SK-N-SH treated with all-trans-retinoic acid at 6 μM for 48 hours (cell line): ENCODE results near the gene GPC6.

Experiments used
- ATAC-seq: fragments of 200-7000 bp; cut with Tn5 transposase; 3 replicates; pipeline ENCODE4 v1.9.1; 2020; ENCODE audit warnings: mild to moderate bottlenecking, moderate library complexity
- ARNTL ChIP-seq: fragments of 450-650 bp; formaldehyde crosslinking; IDR thresholded peaks from 2 replicates; pipeline ENCODE4 v1.5.0; 2020; ENCODE audit warnings: low read depth, mild to moderate bottlenecking, moderate library complexity, borderline replicate concordance
- BACH2 ChIP-seq: fragments of 250-450 bp; sonication (Bioruptor Pico); IDR thresholded peaks from 2 replicates; pipeline ENCODE4 v1.9.0; 2021; ENCODE audit warnings: mild to moderate bottlenecking, borderline replicate concordance
- CREB5 ChIP-seq: fragments of 250-450 bp; sonication (Bioruptor Pico); IDR thresholded peaks from 2 replicates; pipeline ENCODE4 v1.5.1; 2020; ENCODE audit warnings: low read depth, mild to moderate bottlenecking, moderate library complexity
- CSDC2 ChIP-seq: fragments of 250-450 bp; sonication (Bioruptor Pico); IDR thresholded peaks from 2 replicates; pipeline ENCODE4 v1.5.0; 2020; ENCODE audit warnings: mild to moderate bottlenecking, moderate library complexity
- CSRNP3 ChIP-seq: fragments of 250-450 bp; sonication (Bioruptor Pico); IDR thresholded peaks from 2 replicates; pipeline ENCODE4 v1.5.1; 2021; ENCODE audit warnings: mild to moderate bottlenecking, moderate library complexity
- ESRRG ChIP-seq: fragments of 250-450 bp; sonication (Bioruptor Pico); IDR thresholded peaks from 2 replicates; pipeline ENCODE4 v1.6.1; 2021; ENCODE audit warnings: mild to moderate bottlenecking
- GLIS3 ChIP-seq: fragments of 250-450 bp; sonication (Bioruptor Pico); IDR thresholded peaks from 2 replicates; pipeline ENCODE4 v1.5.0; 2020; ENCODE audit warnings: mild to moderate bottlenecking, moderate library complexity
- ISL1 ChIP-seq: fragments of 250-450 bp; sonication (Bioruptor Pico); IDR thresholded peaks from 2 replicates; pipeline ENCODE4 v2.1.2; 2022; ENCODE audit warnings: mild to moderate bottlenecking, moderate library complexity
- OSR1 ChIP-seq: fragments of 250-450 bp; sonication (Bioruptor Pico); IDR thresholded peaks from 2 replicates; pipeline ENCODE4 v1.8.0; 2022; ENCODE audit warnings: moderate library complexity, mild to moderate bottlenecking, inconsistent platforms
- PATZ1 ChIP-seq: fragments of 250-450 bp; sonication (Bioruptor Pico); IDR thresholded peaks from 2 replicates; pipeline ENCODE4 v1.8.0; 2020; ENCODE audit warnings: mild to moderate bottlenecking, moderate library complexity, borderline replicate concordance
- POU6F1 ChIP-seq: fragments of 250-450 bp; sonication (Bioruptor Pico); IDR thresholded peaks from 2 replicates; pipeline ENCODE4 v1.8.0; 2021; ENCODE audit warnings: low read depth, mild to moderate bottlenecking, moderate library complexity, borderline replicate concordance
- PPARA ChIP-seq: fragments of 250-450 bp; sonication (Bioruptor Pico); IDR thresholded peaks from 2 replicates; pipeline ENCODE4 v1.5.0; 2020; ENCODE audit warnings: mild to moderate bottlenecking, borderline replicate concordance
- RARB ChIP-seq: fragments of 250-450 bp; sonication (Bioruptor Pico); IDR thresholded peaks from 2 replicates; pipeline ENCODE4 v1.8.0; 2021; ENCODE audit warnings: mild to moderate bottlenecking, moderate library complexity
- SNAI2 ChIP-seq: fragments of 250-450 bp; sonication (Bioruptor Pico); IDR thresholded peaks from 2 replicates; pipeline ENCODE4 v1.5.0; 2020; ENCODE audit warnings: mild to moderate bottlenecking, moderate library complexity
- TCF4 ChIP-seq: fragments of 250-450 bp; sonication (Bioruptor Pico); IDR thresholded peaks from 2 replicates; pipeline ENCODE4 v1.8.0; 2021; ENCODE audit warnings: mild to moderate bottlenecking, moderate library complexity, borderline replicate concordance
- TOX ChIP-seq: fragments of 250-450 bp; sonication (Bioruptor Pico); IDR thresholded peaks from 2 replicates; pipeline ENCODE4 v1.8.0; 2021; ENCODE audit warnings: mild to moderate bottlenecking, moderate library complexity, borderline replicate concordance
- ZC3H10 ChIP-seq: fragments of 250-450 bp; sonication (Bioruptor Pico); IDR thresholded peaks from 2 replicates; pipeline ENCODE4 v1.5.1; 2021; ENCODE audit warnings: mild to moderate bottlenecking, moderate library complexity
- ZFP3 ChIP-seq: fragments of 250-450 bp; sonication (Bioruptor Pico); IDR thresholded peaks from 2 replicates; pipeline ENCODE4 v1.5.0; 2020; ENCODE audit warnings: mild to moderate bottlenecking, moderate library complexity
- ZFP30 ChIP-seq: fragments of 450-650 bp; formaldehyde crosslinking; IDR thresholded peaks from 2 replicates; pipeline ENCODE4 v1.5.0; 2022; ENCODE audit warnings: mild to moderate bottlenecking, moderate library complexity
- ZNF565 ChIP-seq: fragments of 450-650 bp; formaldehyde crosslinking; conservative IDR thresholded peaks from 2 replicates; pipeline ENCODE4 v1.5.0; 2020; ENCODE audit warnings: low read depth, mild to moderate bottlenecking, moderate library complexity
- ZNF70 ChIP-seq: fragments of 450-650 bp; formaldehyde crosslinking; IDR thresholded peaks from 2 replicates; pipeline ENCODE4 v1.5.0; 2020; ENCODE audit warnings: mild to moderate bottlenecking, moderate library complexity
- ZNF8 ChIP-seq: fragments of 450-650 bp; formaldehyde crosslinking; IDR thresholded peaks from 2 replicates; pipeline ENCODE4 v1.5.0; 2020; ENCODE audit warnings: mild to moderate bottlenecking, moderate library complexity

Gene GPC6

GRCh38 chr13:94214121-94214520 is 987.5 kb downstream of the GPC6 start (continued):
- TF ChIP-seq POU6F1 (CRISPR knock-in tag), result no peak

- TF ChIP-seq ZC3H10 (CRISPR knock-in tag), result no peak
- TF ChIP-seq OSR1, result no peak
- TF ChIP-seq ZFP3, result 0 out of 2 replicates have a peak, but pooled peaks have one; percentile 49
- no peak for TF ChIP-seq CSRNP3 (CRISPR knock-in tag)
- no peak for ATAC-seq
These were observed 988.4 kb downstream of the GPC6 start for GRCh38 chr13:94214975-94215374.

GRCh38 chr13:94216476-94216875 is 989.9 kb downstream of the GPC6 start:
- ATAC-seq, result no peak
- TF ChIP-seq RARB (no peak), TCF4 (CRISPR knock-in tag) (no peak), PATZ1 (no peak), ZNF565 (CRISPR knock-in tag) (no peak), SNAI2 (CRISPR knock-in tag) (no peak), ARNTL (CRISPR knock-in tag) (no peak), ZC3H10 (CRISPR knock-in tag) (no peak), OSR1 (no peak), ISL1 (CRISPR knock-in tag) (no peak), ZFP30 (CRISPR knock-in tag) (no peak), GLIS3 (CRISPR knock-in tag) (no peak), CREB5 (no peak)

GRCh38 chr13:94217370-94217769 is 990.8 kb downstream of the GPC6 start:
- no peak for TF ChIP-seq ZNF8 (CRISPR knock-in tag)
- TF ChIP-seq ISL1 (CRISPR knock-in tag), result peak; percentile 79
- TF ChIP-seq, all 23 proteins: peak for 1
- peak; percentile 89 for ATAC-seq

GRCh38 chr13:94218537-94218936 is 991.9 kb downstream of the GPC6 start:
- ATAC-seq, result no peak
- no peak for TF ChIP-seq ZNF565 (CRISPR knock-in tag)
- no peak for TF ChIP-seq ZNF70
- no peak for TF ChIP-seq POU6F1 (CRISPR knock-in tag)
- no peak for TF ChIP-seq ESRRG (CRISPR knock-in tag)
- TF ChIP-seq PPARA, result no peak
- TF ChIP-seq ZFP3, result no peak
- TF ChIP-seq ISL1 (CRISPR knock-in tag), result no peak
- TF ChIP-seq CREB5, result no peak
- TF ChIP-seq TOX (CRISPR knock-in tag), result no peak
- no peak for TF ChIP-seq ZNF8 (CRISPR knock-in tag)
- TF ChIP-seq BACH2 (CRISPR knock-in tag), result no peak
- TF ChIP-seq ARNTL (CRISPR knock-in tag), result no peak
- no peak for TF ChIP-seq SNAI2 (CRISPR knock-in tag)
- TF ChIP-seq CSRNP3 (CRISPR knock-in tag), result no peak
- no peak for TF ChIP-seq CSDC2
- TF ChIP-seq GLIS3 (CRISPR knock-in tag), result no peak
- no peak for TF ChIP-seq ZC3H10 (CRISPR knock-in tag)
- TF ChIP-seq OSR1, result no peak
- TF ChIP-seq PATZ1, result no peak
